ENCODE results near the gene MCEE. TPM values are rescaled to one million over a fixed set of nuclear protein-coding genes. Genes with fewer than 3 reads are reported as not detected.

The MCEE gene
- total and polyA plus RNA-seq, 4 donors: 16.4 to 32.3 (median 21.6) TPM

- H3K27me3 ChIP-seq (ENCODE audit: control insufficient read depth in 3 of 3, insufficient read depth in 3 of 3, low read length in 2 of 3): peaks cover 0 to 4% (median 0%) of the 10 kb centered on the region in 3 donors
- no peak for TF ChIP-seq CTCF (IDR thresholded peaks at IDR 0.05; ENCODE audit: control extremely low read depth, extremely low read depth)
- H3K36me3 ChIP-seq (ENCODE audit: control insufficient read depth in 4 of 4, insufficient read depth in 4 of 4, low read length in 4 of 4): no peaks in the 10 kb centered on the region
- no peak for ATAC-seq (ENCODE audit: insufficient read depth, low FRiP score)
- 72 to 87% methylated on average over 3 of the region's 3 CpGs for WGBS, 2 donors
- H3K27ac ChIP-seq (ENCODE audit: low read depth in 1 of 2, low read length in 1 of 2): no peak overlapping the region
- no peak overlapping the region for H3K4me3 ChIP-seq
- H3K9me3 ChIP-seq (ENCODE audit: control insufficient read depth in 4 of 4, insufficient read depth in 3 of 4, low read length in 3 of 4): no peaks in the 10 kb centered on the region
- H3K9ac ChIP-seq (ENCODE audit: insufficient read depth in 1 of 2, low read length in 2 of 2): no peak overlapping the region
- H3K4me1 ChIP-seq (ENCODE audit: control insufficient read depth in 5 of 5, insufficient read depth in 5 of 5, low read length in 5 of 5): no peaks in the 10 kb centered on the region
- DNase-seq: no peak
These were observed 69.2 kb downstream of the MCEE start for GRCh38 chr2:71060871-71061270.

GRCh38 chr2:71060211-71060610 is 69.8 kb downstream of the MCEE start:
- H3K27me3 ChIP-seq (ENCODE audit: control insufficient read depth in 3 of 3, insufficient read depth in 3 of 3, low read length in 2 of 3): peaks cover 0 to 7% (median 0%) of the 10 kb centered on the region in 3 donors
- no peak for TF ChIP-seq CTCF (IDR thresholded peaks at IDR 0.05; ENCODE audit: control extremely low read depth, extremely low read depth)
- H3K9me3 ChIP-seq (ENCODE audit: control insufficient read depth in 4 of 4, insufficient read depth in 3 of 4, low read length in 3 of 4): no peaks in the 10 kb centered on the region
- H3K4me1 ChIP-seq (ENCODE audit: control insufficient read depth in 5 of 5, insufficient read depth in 5 of 5, low read length in 5 of 5): no peaks in the 10 kb centered on the region
- no peak for DNase-seq
- H3K4me3 ChIP-seq: no peak overlapping the region
- ATAC-seq (ENCODE audit: insufficient read depth, low FRiP score): no peak
- 82 to 93% methylated on average over 2 of the region's 2 CpGs for WGBS, 2 donors
- H3K27ac ChIP-seq (ENCODE audit: low read depth in 1 of 2, low read length in 1 of 2): no peak overlapping the region
- H3K36me3 ChIP-seq (ENCODE audit: control insufficient read depth in 4 of 4, insufficient read depth in 4 of 4, low read length in 4 of 4): no peaks in the 10 kb centered on the region
- no peak overlapping the region for H3K9ac ChIP-seq (ENCODE audit: insufficient read depth in 1 of 2, low read length in 2 of 2)

Small RNA genes lying within 50 kb of the gene (small RNA-seq; reads per million reads assigned to genes)
- not detected for gene AC007881.1 (ENCODE audit: low replicate concordance)

Other genes starting within 250 kb of the MCEE start
- gene VAX2, start 229.7 kb downstream of the MCEE start, total RNA-seq: 1 to 10 TPM in 1 of 2 donors, under 1 TPM in 1; 0.97 to 1.4 TPM
- gene VAX2, start 229.7 kb downstream of the MCEE start, polyA plus RNA-seq: 1 to 10 TPM in 1 of 2 donors, under 1 TPM in 1; 0.32 to 1.4 TPM
- gene ATP6V1B1, start 194.3 kb downstream of the MCEE start, total RNA-seq: 1 to 10 TPM; 1.4 to 5.9 TPM
- 1 to 10 TPM in 1 of 2 donors, under 1 TPM in 1; 0.33 to 2.2 TPM for gene ATP6V1B1, start 194.3 kb downstream of the MCEE start, polyA plus RNA-seq
- 1 to 10 TPM in 1 of 2 donors, under 1 TPM in 1; 0.82 to 2.5 TPM for gene ANKRD53, start 151.6 kb downstream of the MCEE start, total RNA-seq
- under 1 TPM; 0.63 to 0.69 TPM for gene ANKRD53, start 151.6 kb downstream of the MCEE start, polyA plus RNA-seq
- 10 to 100 TPM; 23.0 to 55.8 TPM for gene TEX261, start 135.4 kb downstream of the MCEE start, total RNA-seq
- gene TEX261, start 135.4 kb downstream of the MCEE start, polyA plus RNA-seq: 10 to 100 TPM; 31.8 to 36.9 TPM
- gene NAGK, start 61.6 kb downstream of the MCEE start, total RNA-seq: 100 to 1,000 TPM in 1 of 2 donors, 10 to 100 TPM in 1; 48.2 to 132 TPM
- 100 to 1,000 TPM; 133 to 162 TPM for gene NAGK, start 61.6 kb downstream of the MCEE start, polyA plus RNA-seq
- 10 to 100 TPM; 24.7 to 25.2 TPM for gene MPHOSPH10, start 405 bp upstream of the MCEE start, total RNA-seq
- 10 to 100 TPM; 16.8 to 40.6 TPM for gene MPHOSPH10, start 405 bp upstream of the MCEE start, polyA plus RNA-seq
- 10 to 100 TPM in 1 of 2 donors, 1 to 10 TPM in 1; 9.1 to 10.4 TPM for gene PAIP2B, start 96.9 kb upstream of the MCEE start, total RNA-seq
- 1 to 10 TPM; 1.4 to 3.0 TPM for gene PAIP2B, start 96.9 kb upstream of the MCEE start, polyA plus RNA-seq
- 100 to 1,000 TPM in 1 of 2 donors, 10 to 100 TPM in 1; 82.0 to 371 TPM for gene ZNF638, start 201.6 kb upstream of the MCEE start, total RNA-seq
- gene ZNF638, start 201.6 kb upstream of the MCEE start, polyA plus RNA-seq: 100 to 1,000 TPM in 1 of 2 donors, 10 to 100 TPM in 1; 45.1 to 129 TPM